NCI-H524 treated with DMSO at 0.1 percent for 48 hours (cell line): ENCODE data around the gene TFAP2E.

ENCODE experiments used
- DNase-seq: peaks from one replicate; lab custom pipeline; 2025; lab: John Stamatoyannopoulos, UW

Gene TFAP2E

GRCh38 chr1:35557118-35557610, 15.9 kb upstream of the TFAP2E start, which contains the start of gene KIAA0319L:
Gene KIAA0319L, minus strand, starts transcription at chr1:35557403. Its CDS starts 2,912 bp downstream, at chr1:35554491.
- no peak for DNase-seq

GRCh38 chr1:35557611-35558373, 15.3 kb upstream of the TFAP2E start, which contains the start of gene NCDN:
Gene NCDN, plus strand, starts transcription at chr1:35557799. Its CDS starts 392 bp downstream, at chr1:35558191.
- peak; percentile 76 for DNase-seq

- DNase-seq: no peak
Measured at GRCh38 chr1:35558374-35559316, 14.5 kb upstream of the TFAP2E start.

GRCh38 chr1:35559317-35559944, 13.7 kb upstream of the TFAP2E start:
- DNase-seq: no peak

GRCh38 chr1:35560256-35561225, 12.6 kb upstream of the TFAP2E start:
- no peak for DNase-seq

GRCh38 chr1:35561297-35561971, 11.7 kb upstream of the TFAP2E start:
- no peak for DNase-seq

- no peak for DNase-seq
Measured at GRCh38 chr1:35561972-35562680, 11.0 kb upstream of the TFAP2E start.

GRCh38 chr1:35563166-35563565, 9.9 kb upstream of the TFAP2E start:
- no peak for DNase-seq

- DNase-seq: no peak
Measured at GRCh38 chr1:35564037-35564883, 8.9 kb upstream of the TFAP2E start.

- DNase-seq: no peak
Measured at GRCh38 chr1:35564884-35565741, 8.0 kb upstream of the TFAP2E start.

- DNase-seq: no peak
Measured at GRCh38 chr1:35565742-35566133, 7.4 kb upstream of the TFAP2E start.

GRCh38 chr1:35567947-35568558, 5.1 kb upstream of the TFAP2E start:
- DNase-seq: no peak

- no peak for DNase-seq
Measured at GRCh38 chr1:35568975-35569395, 4.1 kb upstream of the TFAP2E start.

- no peak for DNase-seq
Measured at GRCh38 chr1:35569936-35570335, 3.2 kb upstream of the TFAP2E start.

- DNase-seq: no peak
Measured at GRCh38 chr1:35570589-35571137, 2.5 kb upstream of the TFAP2E start.

- no peak for DNase-seq
Measured at GRCh38 chr1:35571263-35571662, 1.9 kb upstream of the TFAP2E start.

- DNase-seq: no peak
Measured at GRCh38 chr1:35572296-35572695, 818 bp upstream of the TFAP2E start.
